Measurements from ENCODE around the gene MLH3.
"Not testable (repeated sequence)": the region's sequence is repeated elsewhere in the genome, so short reads cannot be mapped to it uniquely, and the experiment has no call there.

The MLH3 gene

GRCh38 chr14:75022655-75023054 is 28.6 kb downstream of the MLH3 start:
- no peak overlapping the region for H3K27ac Mint-ChIP-seq
- H3K4me1 Mint-ChIP-seq, result no peaks in the 10 kb centered on the region
- DNase-seq, result peak; percentile 11 to 14
- no peaks in the 10 kb centered on the region for H3K9me3 Mint-ChIP-seq
- H3K27me3 Mint-ChIP-seq, result no peaks in the 10 kb centered on the region
- no peak overlapping the region for H3K4me3 Mint-ChIP-seq
- ATAC-seq, result no peak

- Mint-ChIP-seq H3K9me3 (no peaks in the 10 kb centered on the region), H3K27ac (no peak overlapping the region), H3K27me3 (no peaks in the 10 kb centered on the region), H3K4me1 (no peaks in the 10 kb centered on the region), H3K4me3 (no peak overlapping the region)
- ATAC-seq, result no peak
- no peak for DNase-seq
Measured at GRCh38 chr14:75018694-75019093, 32.6 kb downstream of the MLH3 start.

GRCh38 chr14:75016815-75017214 is 34.5 kb downstream of the MLH3 start:
- DNase-seq (no peak), ATAC-seq (no peak)
- no peaks in the 10 kb centered on the region for H3K9me3 Mint-ChIP-seq
- no peak overlapping the region for H3K27ac Mint-ChIP-seq
- H3K27me3 Mint-ChIP-seq, result no peaks in the 10 kb centered on the region
- H3K4me3 Mint-ChIP-seq, result no peak overlapping the region
- peaks cover 8% of the 10 kb centered on the region for H3K4me1 Mint-ChIP-seq

- Mint-ChIP-seq H3K27me3 (no peaks in the 10 kb centered on the region), H3K4me3 (no peak overlapping the region), H3K4me1 (peaks cover 21% of the 10 kb centered on the region)
Measured at GRCh38 chr14:75015496-75015895, 35.8 kb downstream of the MLH3 start.

GRCh38 chr14:75013290-75013689 is 38.0 kb downstream of the MLH3 start:
- Mint-ChIP-seq H3K27me3 (no peaks in the 10 kb centered on the region), H3K27ac (no peak overlapping the region), H3K9me3 (no peaks in the 10 kb centered on the region), H3K4me1 (peaks cover 28% of the 10 kb centered on the region), H3K4me3 (no peak overlapping the region)
- DNase-seq, result no peak
- no peak for ATAC-seq

More at GRCh38 chr14:75015496-75015895, 35.8 kb downstream of the MLH3 start:
- ATAC-seq, result no peak
- H3K9me3 Mint-ChIP-seq, result no peaks in the 10 kb centered on the region
- no peak overlapping the region for H3K27ac Mint-ChIP-seq
- no peak for DNase-seq

GRCh38 chr14:75011356-75011994 is 39.8 kb downstream of the MLH3 start:
- Mint-ChIP-seq H3K4me3 (peak overlapping the region; percentile 9 to 23), H3K27me3 (no peaks in the 10 kb centered on the region), H3K27ac (peak overlapping the region in 1 of 2 donors; percentile 56), H3K4me1 (peaks cover 38% of the 10 kb centered on the region), H3K9me3 (no peaks in the 10 kb centered on the region)
- DNase-seq (peak; percentile 52 to 59), ATAC-seq (peak; percentile 98)

GRCh38 chr14:75010472-75011093 is 40.7 kb downstream of the MLH3 start:
- no peak for ATAC-seq
- DNase-seq, result no peak
- no peaks in the 10 kb centered on the region for H3K9me3 Mint-ChIP-seq
- no peaks in the 10 kb centered on the region for H3K27me3 Mint-ChIP-seq
- H3K4me1 Mint-ChIP-seq, result peaks cover 40% of the 10 kb centered on the region
- no peak overlapping the region for H3K27ac Mint-ChIP-seq
- no peak overlapping the region for H3K4me3 Mint-ChIP-seq

GRCh38 chr14:75009176-75009575 is 42.1 kb downstream of the MLH3 start:
- H3K27ac Mint-ChIP-seq, result no peak overlapping the region
- H3K9me3 Mint-ChIP-seq, result no peaks in the 10 kb centered on the region
- H3K4me1 Mint-ChIP-seq, result peaks cover 54% of the 10 kb centered on the region
- no peaks in the 10 kb centered on the region for H3K27me3 Mint-ChIP-seq
- H3K4me3 Mint-ChIP-seq, result no peak overlapping the region
- DNase-seq (no peak), ATAC-seq (no peak)

GRCh38 chr14:75005357-75005756 is 45.9 kb downstream of the MLH3 start:
- Mint-ChIP-seq H3K27ac (peak overlapping the region in 1 of 2 donors; percentile 36), H3K4me1 (peaks cover 48% of the 10 kb centered on the region)

GRCh38 chr14:75003250-75004027 is 47.8 kb downstream of the MLH3 start:
- Mint-ChIP-seq H3K9me3 (no peaks in the 10 kb centered on the region), H3K4me3 (peak overlapping the region; percentile 93 to 95), H3K4me1 (peaks cover 43% of the 10 kb centered on the region), H3K27me3 (no peaks in the 10 kb centered on the region), H3K27ac (peak overlapping the region; percentile 96 to 99)
- no peak for DNase-seq
- ATAC-seq, result no peak

More at GRCh38 chr14:75005357-75005756, 45.9 kb downstream of the MLH3 start:
- ATAC-seq (no peak), DNase-seq (no peak)
- Mint-ChIP-seq H3K4me3 (no peak overlapping the region), H3K27me3 (no peaks in the 10 kb centered on the region), H3K9me3 (no peaks in the 10 kb centered on the region)

- H3K4me1 Mint-ChIP-seq, result peaks cover 40% of the 10 kb centered on the region
- peak; percentile 98 to 99 for DNase-seq
Measured at GRCh38 chr14:75002392-75003249, 48.6 kb downstream of the MLH3 start, which contains the start of gene EIF2B2. TSS of gene EIF2B2 (plus strand) at chr14:75002921. CDS start at chr14:75002991, 70 bp downstream.

GRCh38 chr14:75001899-75002298 is 49.4 kb downstream of the MLH3 start:
- ATAC-seq, result no peak
- Mint-ChIP-seq H3K27me3 (no peaks in the 10 kb centered on the region), H3K9me3 (no peaks in the 10 kb centered on the region), H3K27ac (peak overlapping the region in 1 of 2 donors; percentile 96), H3K4me3 (peak overlapping the region; percentile 93 to 95), H3K4me1 (peaks cover 33% of the 10 kb centered on the region)
- DNase-seq, result no peak

More at GRCh38 chr14:75002392-75003249, 48.6 kb downstream of the MLH3 start, which contains the start of gene EIF2B2:
- peak; percentile 99 for ATAC-seq
- Mint-ChIP-seq H3K27ac (peak within 1 kb of the TSS; percentile 96 to 99), H3K9me3 (no peaks in the 10 kb centered on the region), H3K27me3 (no peaks in the 10 kb centered on the region), H3K4me3 (peak within 1 kb of the TSS; percentile 93 to 95)

- Mint-ChIP-seq H3K27me3 (no peaks in the 10 kb centered on the region), H3K9me3 (no peaks in the 10 kb centered on the region), H3K4me1 (peaks cover 33% of the 10 kb centered on the region), H3K27ac (no peak overlapping the region), H3K4me3 (no peak overlapping the region)
- DNase-seq (no peak), ATAC-seq (no peak)
Measured at GRCh38 chr14:75001261-75001660, 50.0 kb downstream of the MLH3 start.

- not testable (repeated sequence) for DNase-seq, H3K27me3 Mint-ChIP-seq, H3K27ac Mint-ChIP-seq, H3K4me3 Mint-ChIP-seq, H3K4me1 Mint-ChIP-seq, ATAC-seq, H3K9me3 Mint-ChIP-seq
Measured at GRCh38 chr14:74995781-74996180, 55.5 kb downstream of the MLH3 start.

GRCh38 chr14:74994182-74994581 is 57.1 kb downstream of the MLH3 start:
- H3K4me1 Mint-ChIP-seq, DNase-seq, H3K9me3 Mint-ChIP-seq, H3K27ac Mint-ChIP-seq, H3K27me3 Mint-ChIP-seq, ATAC-seq, H3K4me3 Mint-ChIP-seq: not testable (repeated sequence)

Measured in stimulated activated naive CD8-positive, alpha-beta T cell treated with anti-CD3 and anti-CD28 coated beads, Interleukin-15, amount 100 ng/mL, for 72 hours (primary cell).